Measurements from ENCODE around the gene F2RL3.

Gene F2RL3

GRCh38 chr19:16849168-16849567 is 39.6 kb upstream of the F2RL3 start:
- Histone ChIP-seq H3K27me3 (ENCODE audit: control insufficient read depth in 3 of 3, insufficient read depth in 3 of 3, low read depth in 1 of 3, low read length in 3 of 3) (no peaks in the 10 kb centered on the region), H3K36me3 (replicated peaks in 1 of 2; ENCODE audit: control insufficient read depth in 2 of 2, insufficient read depth in 2 of 2, low read length in 2 of 2) (peaks cover 69 to 100% of the 10 kb centered on the region in 2 donors), H4K8ac (ENCODE audit: low read depth, low read length) (no peak overlapping the region), H3K79me1 (ENCODE audit: low read depth, low read length) (peaks cover 9% of the 10 kb centered on the region), H3K18ac (ENCODE audit: low read length) (no peak overlapping the region), H3K4ac (ENCODE audit: low read length) (no peak overlapping the region), H3K4me1 (ENCODE audit: control insufficient read depth in 2 of 2, insufficient read depth in 1 of 2, low read depth in 1 of 2, low read length in 2 of 2) (no peaks in the 10 kb centered on the region), H3K23ac (ENCODE audit: low read depth, low read length, poor library complexity) (no peak overlapping the region), H2BK120ac (ENCODE audit: low read depth, low read length) (no peak overlapping the region), H2BK5ac (ENCODE audit: low read length) (no peak overlapping the region), H4K91ac (ENCODE audit: low read depth, low read length, poor library complexity) (no peak overlapping the region), H2BK12ac (ENCODE audit: low read length) (no peak overlapping the region), H2BK15ac (ENCODE audit: low read length) (no peak overlapping the region), H3K9me3 (replicated peaks in 1 of 2; ENCODE audit: control insufficient read depth in 2 of 2, insufficient read depth in 1 of 2, low read depth in 1 of 2, low read length in 2 of 2) (peaks cover 0 to 10% of the 10 kb centered on the region in 2 donors), H3K4me3 (ENCODE audit: low read length in 2 of 2) (no peak overlapping the region), H3K4me2 (ENCODE audit: insufficient read depth, low read length, poor library complexity, severe bottlenecking) (no peak overlapping the region), H2AFZ (ENCODE audit: low read length) (no peak overlapping the region), H3K27ac (replicated peaks; ENCODE audit: low read length) (no peak overlapping the region), H3K9ac (ENCODE audit: low read depth, low read length, poor library complexity) (no peak overlapping the region), H3K14ac (ENCODE audit: low read length) (no peak overlapping the region), H2AK5ac (ENCODE audit: low read depth, low read length) (no peak overlapping the region)
- WGBS, 2 donors (ENCODE audit: extremely low coverage in 2 of 2, insufficient read length in 2 of 2, insufficient replicate concordance in 1 of 2), result no CpG with 5 or more reads among the region's 1 CpG
- no peak for DNase-seq (ENCODE audit: low spot score)

- Histone ChIP-seq H3K4ac (ENCODE audit: low read length) (no peak overlapping the region), H3K23ac (ENCODE audit: low read depth, low read length, poor library complexity) (no peak overlapping the region), H3K4me2 (ENCODE audit: insufficient read depth, low read length, poor library complexity, severe bottlenecking) (no peak overlapping the region), H3K79me1 (ENCODE audit: low read depth, low read length) (peaks cover 9% of the 10 kb centered on the region), H2AFZ (ENCODE audit: low read length) (no peak overlapping the region), H3K4me3 (ENCODE audit: low read length in 2 of 2) (no peak overlapping the region), H3K9me3 (replicated peaks in 1 of 2; ENCODE audit: control insufficient read depth in 2 of 2, insufficient read depth in 1 of 2, low read depth in 1 of 2, low read length in 2 of 2) (peaks cover 0 to 8% of the 10 kb centered on the region in 2 donors), H4K91ac (ENCODE audit: low read depth, low read length, poor library complexity) (no peak overlapping the region), H2BK120ac (ENCODE audit: low read depth, low read length) (no peak overlapping the region), H3K27ac (replicated peaks; ENCODE audit: low read length) (no peak overlapping the region), H4K8ac (ENCODE audit: low read depth, low read length) (no peak overlapping the region), H3K9ac (ENCODE audit: low read depth, low read length, poor library complexity) (no peak overlapping the region), H2BK5ac (ENCODE audit: low read length) (no peak overlapping the region), H3K36me3 (replicated peaks in 1 of 2; ENCODE audit: control insufficient read depth in 2 of 2, insufficient read depth in 2 of 2, low read length in 2 of 2) (peaks cover 67 to 100% of the 10 kb centered on the region in 2 donors), H2AK5ac (ENCODE audit: low read depth, low read length) (no peak overlapping the region), H3K27me3 (ENCODE audit: control insufficient read depth in 3 of 3, insufficient read depth in 3 of 3, low read depth in 1 of 3, low read length in 3 of 3) (no peaks in the 10 kb centered on the region), H3K14ac (ENCODE audit: low read length) (no peak overlapping the region), H2BK15ac (ENCODE audit: low read length) (no peak overlapping the region), H3K18ac (ENCODE audit: low read length) (no peak overlapping the region), H3K4me1 (ENCODE audit: control insufficient read depth in 2 of 2, insufficient read depth in 1 of 2, low read depth in 1 of 2, low read length in 2 of 2) (no peaks in the 10 kb centered on the region), H2BK12ac (ENCODE audit: low read length) (no peak overlapping the region)
- WGBS, 2 donors (ENCODE audit: extremely low coverage in 2 of 2, insufficient read length in 2 of 2, insufficient replicate concordance in 1 of 2), result no CpG with 5 or more reads among the region's 4 CpGs
- DNase-seq (ENCODE audit: low spot score), result no peak
These were observed 38.7 kb upstream of the F2RL3 start for GRCh38 chr19:16850133-16850532.

GRCh38 chr19:16851031-16851712 is 37.6 kb upstream of the F2RL3 start:
- WGBS, 2 donors (ENCODE audit: extremely low coverage in 2 of 2, insufficient read length in 2 of 2, insufficient replicate concordance in 1 of 2), result no CpG with 5 or more reads among the region's 33 CpGs
- DNase-seq (ENCODE audit: low spot score), result no peak

GRCh38 chr19:16853066-16853465 is 35.7 kb upstream of the F2RL3 start:
- no peak overlapping the region for H3K14ac ChIP-seq (ENCODE audit: low read length)
- no peak overlapping the region for H3K4me3 ChIP-seq (ENCODE audit: low read length in 2 of 2)
- H3K9me3 ChIP-seq (replicated peaks in 1 of 2; ENCODE audit: control insufficient read depth in 2 of 2, insufficient read depth in 1 of 2, low read depth in 1 of 2, low read length in 2 of 2), result peaks cover 0 to 8% of the 10 kb centered on the region in 2 donors
- H2BK5ac ChIP-seq (ENCODE audit: low read length), result no peak overlapping the region
- H2AK5ac ChIP-seq (ENCODE audit: low read depth, low read length), result no peak overlapping the region
- peaks cover 9% of the 10 kb centered on the region for H3K79me1 ChIP-seq (ENCODE audit: low read depth, low read length)
- no peak overlapping the region for H2BK12ac ChIP-seq (ENCODE audit: low read length)
- no peak overlapping the region for H2AFZ ChIP-seq (ENCODE audit: low read length)
- H3K23ac ChIP-seq (ENCODE audit: low read depth, low read length, poor library complexity), result peak overlapping the region; percentile 98
- no peak overlapping the region for H3K18ac ChIP-seq (ENCODE audit: low read length)
- no peaks in the 10 kb centered on the region for H3K4me1 ChIP-seq (ENCODE audit: control insufficient read depth in 2 of 2, insufficient read depth in 1 of 2, low read depth in 1 of 2, low read length in 2 of 2)
- no peak overlapping the region for H2BK120ac ChIP-seq (ENCODE audit: low read depth, low read length)
- H3K36me3 ChIP-seq (replicated peaks in 1 of 2; ENCODE audit: control insufficient read depth in 2 of 2, insufficient read depth in 2 of 2, low read length in 2 of 2), result peaks cover 50 to 89% of the 10 kb centered on the region in 2 donors
- no CpG with 5 or more reads among the region's 7 CpGs for WGBS, 2 donors (ENCODE audit: extremely low coverage in 2 of 2, insufficient read length in 2 of 2, insufficient replicate concordance in 1 of 2)
- no peak overlapping the region for H4K8ac ChIP-seq (ENCODE audit: low read depth, low read length)
- DNase-seq (ENCODE audit: low spot score), result no peak
- no peak overlapping the region for H3K4me2 ChIP-seq (ENCODE audit: insufficient read depth, low read length, poor library complexity, severe bottlenecking)
- no peaks in the 10 kb centered on the region for H3K27me3 ChIP-seq (ENCODE audit: control insufficient read depth in 3 of 3, insufficient read depth in 3 of 3, low read depth in 1 of 3, low read length in 3 of 3)
- H4K91ac ChIP-seq (ENCODE audit: low read depth, low read length, poor library complexity), result no peak overlapping the region
- no peak overlapping the region for H2BK15ac ChIP-seq (ENCODE audit: low read length)
- peak overlapping the region; percentile 86 for H3K9ac ChIP-seq (ENCODE audit: low read depth, low read length, poor library complexity)
- no peak overlapping the region for H3K4ac ChIP-seq (ENCODE audit: low read length)
- H3K27ac ChIP-seq (replicated peaks; ENCODE audit: low read length), result no peak overlapping the region

More at GRCh38 chr19:16851031-16851712, 37.6 kb upstream of the F2RL3 start:
- H2BK120ac ChIP-seq (ENCODE audit: low read depth, low read length), result no peak overlapping the region
- H2BK15ac ChIP-seq (ENCODE audit: low read length), result no peak overlapping the region
- H2BK12ac ChIP-seq (ENCODE audit: low read length), result no peak overlapping the region
- H3K9me3 ChIP-seq (replicated peaks in 1 of 2; ENCODE audit: control insufficient read depth in 2 of 2, insufficient read depth in 1 of 2, low read depth in 1 of 2, low read length in 2 of 2), result peaks cover 0 to 8% of the 10 kb centered on the region in 2 donors
- no peaks in the 10 kb centered on the region for H3K4me1 ChIP-seq (ENCODE audit: control insufficient read depth in 2 of 2, insufficient read depth in 1 of 2, low read depth in 1 of 2, low read length in 2 of 2)
- H3K36me3 ChIP-seq (replicated peaks in 1 of 2; ENCODE audit: control insufficient read depth in 2 of 2, insufficient read depth in 2 of 2, low read length in 2 of 2), result peaks cover 69 to 96% of the 10 kb centered on the region in 2 donors
- H3K23ac ChIP-seq (ENCODE audit: low read depth, low read length, poor library complexity), result no peak overlapping the region
- no peak overlapping the region for H2AK5ac ChIP-seq (ENCODE audit: low read depth, low read length)
- no peak overlapping the region for H4K8ac ChIP-seq (ENCODE audit: low read depth, low read length)
- no peaks in the 10 kb centered on the region for H3K27me3 ChIP-seq (ENCODE audit: control insufficient read depth in 3 of 3, insufficient read depth in 3 of 3, low read depth in 1 of 3, low read length in 3 of 3)
- no peak overlapping the region for H3K27ac ChIP-seq (replicated peaks; ENCODE audit: low read length)
- H2AFZ ChIP-seq (ENCODE audit: low read length), result no peak overlapping the region
- H4K91ac ChIP-seq (ENCODE audit: low read depth, low read length, poor library complexity), result no peak overlapping the region
- H3K14ac ChIP-seq (ENCODE audit: low read length), result no peak overlapping the region
- H3K79me1 ChIP-seq (ENCODE audit: low read depth, low read length), result peaks cover 9% of the 10 kb centered on the region
- no peak overlapping the region for H3K18ac ChIP-seq (ENCODE audit: low read length)
- H3K4me3 ChIP-seq (ENCODE audit: low read length in 2 of 2), result peak overlapping the region in 1 of 2 donors; percentile 27
- H2BK5ac ChIP-seq (ENCODE audit: low read length), result no peak overlapping the region
- H3K4me2 ChIP-seq (ENCODE audit: insufficient read depth, low read length, poor library complexity, severe bottlenecking), result no peak overlapping the region
- H3K4ac ChIP-seq (ENCODE audit: low read length), result no peak overlapping the region
- H3K9ac ChIP-seq (ENCODE audit: low read depth, low read length, poor library complexity), result no peak overlapping the region

Measured in neuronal stem cell (in vitro differentiated cells).